GM19455 (cell line): ENCODE results near the gene GSK3B.
"Not testable (repeated sequence)": the region's sequence is repeated elsewhere in the genome, so short reads cannot be mapped to it uniquely, and the experiment has no call there.

Experiments
- ATAC-seq: cut with Tn5 transposase; IDR thresholded peaks from one replicate; pipeline ENCODE4 v1.9.1; 2021; ENCODE audit not compliant: unreplicated experiment

The GSK3B gene

GRCh38 chr3:120057626-120058025 is 36.6 kb downstream of the GSK3B start:
- no peak for ATAC-seq

GRCh38 chr3:120057029-120057428 is 37.2 kb downstream of the GSK3B start:
- ATAC-seq: no peak

- ATAC-seq: not testable (repeated sequence)
These were observed 40.6 kb downstream of the GSK3B start for GRCh38 chr3:120053647-120054046.

- ATAC-seq: no peak
These were observed 41.6 kb downstream of the GSK3B start for GRCh38 chr3:120052677-120053076.

- ATAC-seq: peak; percentile 79
These were observed 42.0 kb downstream of the GSK3B start for GRCh38 chr3:120052225-120052624.

- ATAC-seq: not testable (repeated sequence)
These were observed 42.7 kb downstream of the GSK3B start for GRCh38 chr3:120051570-120051969.

- no peak for ATAC-seq
These were observed 44.2 kb downstream of the GSK3B start for GRCh38 chr3:120049881-120050539.

GRCh38 chr3:120049072-120049471 is 45.2 kb downstream of the GSK3B start:
- ATAC-seq: no peak

- ATAC-seq: no peak
These were observed 45.7 kb downstream of the GSK3B start for GRCh38 chr3:120048355-120049041.

GRCh38 chr3:120047686-120048085 is 46.6 kb downstream of the GSK3B start:
- ATAC-seq: no peak

- no peak for ATAC-seq
These were observed 53.4 kb downstream of the GSK3B start for GRCh38 chr3:120040813-120041377.

- ATAC-seq: no peak
These were observed 54.3 kb downstream of the GSK3B start for GRCh38 chr3:120039642-120040610.

- no peak for ATAC-seq
These were observed 60.7 kb downstream of the GSK3B start for GRCh38 chr3:120033596-120033995.

GRCh38 chr3:120031561-120031960 is 62.7 kb downstream of the GSK3B start:
- no peak for ATAC-seq

GRCh38 chr3:120029749-120030148 is 64.5 kb downstream of the GSK3B start:
- ATAC-seq: no peak

- no peak for ATAC-seq
These were observed 65.8 kb downstream of the GSK3B start for GRCh38 chr3:120028271-120029047.

- no peak for ATAC-seq
These were observed 67.0 kb downstream of the GSK3B start for GRCh38 chr3:120027226-120027625.

GRCh38 chr3:120025520-120025919 is 68.7 kb downstream of the GSK3B start:
- ATAC-seq: no peak

GRCh38 chr3:120024103-120024502 is 70.1 kb downstream of the GSK3B start:
- ATAC-seq: no peak

- ATAC-seq: no peak
These were observed 71.5 kb downstream of the GSK3B start for GRCh38 chr3:120022729-120023128.
